H1 (cell line): ENCODE measurements around the gene SCNN1B. TPM values are rescaled to one million over a fixed set of nuclear protein-coding genes. Genes with fewer than 3 reads are reported as not detected.

Experiments
- CTCF ChIA-PET: fragments of 300-600 bp; sonication (Branson Sonifier 250); formaldehyde crosslinking; loops from one replicate; lab custom pipeline; 2021; ENCODE audit not compliant: partially characterized antibody; lab: Charles Lee
- POLR2A ChIA-PET: fragments of 300-600 bp; sonication (Branson Sonifier 250); formaldehyde crosslinking; loops from one replicate; lab custom pipeline; 2021; ENCODE audit warnings: inconsistent platforms; ENCODE audit not compliant: partially characterized antibody; lab: Charles Lee
- DNase-seq, 2 experiments: peaks; one replicate each; pipeline versions ENCODE4 v3.0.0 to v3.0.0-alpha.2; 2010 to 2022; ENCODE audit warnings: low spot score in 2 of 2, low read depth in 1 of 2, mixed read lengths in 1 of 2
- FAIRE-seq: peaks from 2 replicates; lab custom pipeline; 2011; peaks lifted over from hg19 to GRCh38; lab: Jason Lieb, UNC
- H2AFZ ChIP-seq: 2 replicates; pipeline ENCODE4 v1.8.1; 2012; ENCODE audit warnings: low read length, inconsistent platforms
- H2AK5ac ChIP-seq: 2 replicates; pipeline ENCODE4 v1.6.1; 2013; ENCODE audit warnings: low read depth, low read length
- H2BK120ac ChIP-seq: replicated peaks from 2 replicates; pipeline ENCODE3; 2013; ENCODE audit warnings: low read depth, low read length, inconsistent platforms
- H2BK12ac ChIP-seq: 2 replicates; pipeline ENCODE4 v1.6.1; 2013; ENCODE audit warnings: low read depth, low read length
- H2BK15ac ChIP-seq: 2 replicates; pipeline ENCODE4 v1.6.1; 2013; ENCODE audit warnings: low read length
- H2BK20ac ChIP-seq: 2 replicates; pipeline ENCODE4 v1.6.1; 2013; ENCODE audit warnings: low read length
- H2BK5ac ChIP-seq: 2 replicates; pipeline ENCODE4 v1.6.1; 2013; ENCODE audit warnings: low read depth, low read length
- H3K14ac ChIP-seq: 2 replicates; pipeline ENCODE4 v1.6.1; 2013; ENCODE audit warnings: inconsistent platforms; ENCODE audit not compliant: insufficient read length
- H3K18ac ChIP-seq: 2 replicates; pipeline ENCODE4 v1.6.1; 2013; ENCODE audit warnings: low read length; ENCODE audit errors: extremely low read depth
- H3K23ac ChIP-seq: 2 replicates; pipeline ENCODE4 v1.6.1; 2013; ENCODE audit warnings: inconsistent platforms; ENCODE audit not compliant: insufficient read length
- H3K23me2 ChIP-seq: 2 replicates; pipeline ENCODE4 v1.6.1; 2013; ENCODE audit warnings: low read depth, low read length
- H3K27ac ChIP-seq: 2 replicates; pipeline ENCODE4 v1.6.1; 2011; ENCODE audit warnings: low read depth, low read length, inconsistent platforms
- H3K27me3 ChIP-seq, 4 experiments: replicated peaks in 1 of 4; 1 replicate in 1 of 4; 2 replicates in 3 of 4; pipeline versions ENCODE4 v1.6.1 to v1.8.1; 2011 to 2013; ENCODE audit warnings: low read length in 3 of 4, mild to moderate bottlenecking in 3 of 4, inconsistent platforms in 2 of 4, mixed read lengths in 2 of 4, moderate library complexity in 1 of 4; ENCODE audit not compliant: control insufficient read depth in 3 of 4, insufficient read depth in 3 of 4; ENCODE audit errors: extremely low read depth in 1 of 4
- H3K36me3 ChIP-seq, 4 experiments: 2 replicates each; pipeline versions ENCODE4 v1.6.1 to v1.8.1; 2011 to 2013; ENCODE audit warnings: mild to moderate bottlenecking in 4 of 4, low read length in 3 of 4, moderate library complexity in 2 of 4, control low read depth in 1 of 4, inconsistent platforms in 1 of 4; ENCODE audit not compliant: insufficient read depth in 4 of 4, control insufficient read depth in 2 of 4
- H3K4ac ChIP-seq: replicated peaks from 2 replicates; pipeline ENCODE3; 2013; ENCODE audit warnings: low read length, low read depth, mixed read lengths, inconsistent platforms; ENCODE audit not compliant: insufficient read length
- H3K4me1 ChIP-seq, 4 experiments: replicated peaks in 1 of 4; 1 replicate in 1 of 4; 2 replicates in 3 of 4; pipeline versions ENCODE4 v1.6.1 to v1.8.1; 2011 to 2013; ENCODE audit warnings: low read length in 3 of 4, inconsistent platforms in 2 of 4, mixed read lengths in 1 of 4; ENCODE audit not compliant: insufficient read depth in 4 of 4, control insufficient read depth in 3 of 4
- H3K4me2 ChIP-seq, 2 experiments: 2 replicates each; pipeline versions ENCODE4 v1.6.1 to v1.8.1; 2011 to 2013; ENCODE audit warnings: low read depth in 2 of 2, low read length in 2 of 2, control low read depth in 1 of 2, inconsistent platforms in 1 of 2, mild to moderate bottlenecking in 1 of 2; ENCODE audit not compliant: insufficient read depth in 1 of 2
- H3K4me3 ChIP-seq, 4 experiments: fragments of 200-600, 300-600 bp in 1 of 4; sonication (generic), shearing (Covaris generic), sonication (Bioruptor Twin) in 1 of 4; 2 replicates each; pipeline versions ENCODE4 v1.5.1 to v1.8.1; 2011 to 2016; ENCODE audit warnings: low read length in 4 of 4, low read depth in 3 of 4, control low read depth in 2 of 4, inconsistent platforms in 2 of 4, mild to moderate bottlenecking in 2 of 4, mixed read lengths in 1 of 4, moderate library complexity in 1 of 4; ENCODE audit not compliant: insufficient read depth in 2 of 4; ENCODE audit errors: extremely low read depth in 1 of 4
- H3K56ac ChIP-seq: replicated peaks from 2 replicates; pipeline ENCODE3; 2013; ENCODE audit warnings: low read depth, mild to moderate bottlenecking, mixed read lengths, low read length, inconsistent platforms; ENCODE audit not compliant: insufficient read length
- H3K79me1 ChIP-seq: 2 replicates; pipeline ENCODE4 v1.6.1; 2013; ENCODE audit warnings: low read depth, low read length, control low read depth
- H3K79me2 ChIP-seq, 2 experiments: 2 replicates each; pipeline versions ENCODE4 v1.6.1 to v1.8.1; 2012 to 2013; ENCODE audit warnings: low read length in 2 of 2, mild to moderate bottlenecking in 2 of 2, inconsistent platforms in 1 of 2; ENCODE audit not compliant: insufficient read depth in 2 of 2, control insufficient read depth in 1 of 2
- H3K9ac ChIP-seq, 4 experiments: replicated peaks in 1 of 4; 1 replicate in 1 of 4; 2 replicates in 3 of 4; pipeline versions ENCODE4 v1.6.1 to v1.8.1; 2011 to 2013; ENCODE audit warnings: low read depth in 3 of 4, low read length in 3 of 4, control low read depth in 2 of 4, mild to moderate bottlenecking in 2 of 4, moderate library complexity in 2 of 4, inconsistent platforms in 1 of 4; ENCODE audit errors: extremely low read depth in 1 of 4
- H3K9me3 ChIP-seq, 2 experiments: 2 replicates each; pipeline versions ENCODE4 v1.6.1 to v1.8.1; 2012 to 2013; ENCODE audit warnings: mild to moderate bottlenecking in 2 of 2, moderate library complexity in 2 of 2, control low read depth in 1 of 2, inconsistent platforms in 1 of 2, low read depth in 1 of 2, low read length in 1 of 2, mixed read lengths in 1 of 2; ENCODE audit not compliant: insufficient read depth in 2 of 2
- H4K20me1 ChIP-seq, 2 experiments: replicated peaks in 1 of 2; 2 replicates each; pipeline versions ENCODE3 to v1.8.1; 2011 to 2013; ENCODE audit warnings: inconsistent platforms in 2 of 2, low read length in 2 of 2, mild to moderate bottlenecking in 1 of 2; ENCODE audit not compliant: insufficient read depth in 2 of 2, control insufficient read depth in 1 of 2
- H4K5ac ChIP-seq: 2 replicates; pipeline ENCODE4 v1.6.1; 2013; ENCODE audit warnings: low read length, low read depth, mixed read lengths, inconsistent platforms; ENCODE audit not compliant: insufficient read length
- H4K8ac ChIP-seq: 2 replicates; pipeline ENCODE4 v1.8.0; 2013; ENCODE audit warnings: mild to moderate bottlenecking, moderate library complexity, low read length, inconsistent platforms; ENCODE audit not compliant: insufficient read depth; ENCODE audit errors: extremely low read depth
- H4K91ac ChIP-seq: replicated peaks from 2 replicates; pipeline ENCODE3; 2013; ENCODE audit warnings: low read length, mixed read lengths, inconsistent platforms; ENCODE audit not compliant: insufficient read length
- KDM5A ChIP-seq: fragments of 200-600 bp; IDR thresholded peaks from 2 replicates; pipeline ENCODE4 v1.7.1; 2012; ENCODE audit warnings: mild to moderate bottlenecking, low read length, inconsistent platforms, mixed read lengths
- WGBS, 2 experiments: shearing (Covaris generic) in 1 of 2; methylation state at CpG; one replicate each; pipeline versions ENCODE4 v1.1.6 to v1.1.7; 2013 to 2015; ENCODE audit warnings: low lambda C conversion rate in 2 of 2, mixed read lengths in 2 of 2, inconsistent platforms in 1 of 2, low coverage in 1 of 2, missing lambda C conversion rate in 1 of 2; ENCODE audit not compliant: insufficient replicate concordance in 2 of 2, insufficient coverage in 1 of 2, insufficient read length in 1 of 2; ENCODE audit errors: extremely low coverage in 1 of 2, missing lambda C conversion rate in 1 of 2; 5-methylcytosine and 5-hydroxymethylcytosine counted together
- polyA plus RNA-seq, 7 experiments: library from polyadenylated mRNA; depleted of rRNA in 3 of 7; stranded (reverse) in 5 of 7; unstranded in 2 of 7; fragments of >200 nt in 5 of 7; fragments of 200-250 nt in 2 of 7; gene quantifications; 1 replicate in 5 of 7; 2 replicates in 1 of 7; 4 replicates in 1 of 7; pipeline versions ENCODE4 v1.2.1 to v1.2.3, GENCODE V29; 2011 to 2013; ENCODE audit warnings: missing spikeins in 2 of 7, mixed read lengths in 2 of 7
- total RNA-seq: library from RNA; stranded (reverse); fragmentation: NEBNext Ultra II Directional; extraction: Animal tissue kit (Norgen Biotek cat#: 25700); gene quantifications from 2 replicates; pipeline ENCODE4 v1.2.1, GENCODE V29; 2021

The SCNN1B gene
- total and polyA plus RNA-seq, 2 of the 8 experiments (the other 6 are each of a cell fraction or from before 2014, with no cell fraction given) = 0.20 to 0.95 TPM

DNA sequence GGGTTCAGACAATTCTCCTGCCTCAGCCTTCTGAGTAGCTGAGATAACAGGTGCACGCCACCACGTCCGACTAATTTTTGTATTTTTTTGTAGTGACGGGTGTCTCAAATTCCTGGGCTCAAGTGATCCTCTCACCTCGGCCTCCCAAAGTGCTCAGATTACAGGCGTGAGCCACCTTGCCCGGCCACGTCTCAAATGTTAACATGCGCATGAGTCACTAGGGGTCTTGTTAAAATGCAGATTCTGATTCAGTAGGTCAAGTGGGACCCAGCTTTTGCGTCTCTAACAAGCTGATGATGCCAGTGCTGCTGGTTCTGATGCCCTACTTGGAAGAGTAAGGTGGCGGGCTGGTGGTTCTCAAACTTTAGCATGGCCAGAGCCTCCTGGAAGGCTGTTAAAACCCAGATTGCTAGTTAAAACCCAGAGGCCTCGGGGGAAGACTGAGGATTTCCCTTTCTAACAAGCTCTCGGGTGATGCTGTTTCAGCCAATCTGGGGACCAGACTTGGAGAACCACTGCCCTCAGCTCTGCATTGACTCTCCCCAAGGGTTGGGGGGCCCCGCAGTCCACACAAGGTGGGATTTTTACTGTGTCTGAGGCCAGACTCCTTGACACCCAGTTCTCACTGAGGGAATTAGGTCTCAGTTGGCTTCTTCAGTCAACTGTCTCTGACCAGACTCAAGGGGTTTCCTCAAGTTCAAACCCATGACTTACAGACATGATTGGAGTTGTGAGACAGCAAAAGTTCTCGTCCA lies 17.9 kb downstream of the SCNN1B start:
- FAIRE-seq = no peak
- no peak overlapping the region for H3K27ac ChIP-seq
- CTCF ChIA-PET = interaction anchor here (0.9 to 2.2 kb wide), 6 partner anchors 15 to 114 kb away, joined by 3 to 14 read pairs (median 4); no protein-coding TSS in a partner anchor
- TF ChIP-seq KDM5A = no peak

More for the DNA sequence above, 17.9 kb downstream of the SCNN1B start:
- H2BK5ac ChIP-seq = no peak overlapping the region
- no peak overlapping the region for H3K4ac ChIP-seq
- H4K5ac ChIP-seq = no peak overlapping the region
- H2AFZ ChIP-seq = no peak overlapping the region
- H3K4me2 ChIP-seq = no peak overlapping the region
- no peak overlapping the region for H2AK5ac ChIP-seq
- no peak overlapping the region for H3K9ac ChIP-seq
- H2BK12ac ChIP-seq = no peak overlapping the region
- H3K27me3 ChIP-seq = no peaks in the 10 kb centered on the region
- POLR2A ChIA-PET = interaction anchor here (0.9 to 1.4 kb wide), 2 partner anchors 18 to 24 kb away, joined by 3 read pairs; partner anchors contain the start of gene SCNN1B
- no peak overlapping the region for H3K56ac ChIP-seq
- H2BK120ac ChIP-seq = no peak overlapping the region
- no peak overlapping the region for H2BK20ac ChIP-seq
- H3K14ac ChIP-seq = no peak overlapping the region
- no peaks in the 10 kb centered on the region for H3K36me3 ChIP-seq
- no peaks in the 10 kb centered on the region for H3K79me1 ChIP-seq
- no peak overlapping the region for H4K91ac ChIP-seq
- no peak overlapping the region for H4K8ac ChIP-seq
- DNase-seq = no peak
- peaks cover 0 to 8% of the 10 kb centered on the region in 2 experiments for H4K20me1 ChIP-seq
- H3K18ac ChIP-seq = no peak overlapping the region
- no peaks in the 10 kb centered on the region; a peak in 1 of 4 replicates for H3K9me3 ChIP-seq
- no peak overlapping the region for H2BK15ac ChIP-seq
- no peaks in the 10 kb centered on the region for H3K4me1 ChIP-seq
- H3K23ac ChIP-seq = no peak overlapping the region
- H3K23me2 ChIP-seq = peaks cover 12% of the 10 kb centered on the region; the same call in 1 of the 2 replicates
- no peak overlapping the region for H3K4me3 ChIP-seq
- 75% methylated on average over 15 of the region's 15 CpGs; no CpG with 5 or more reads in 1 of the 2 experiments for WGBS, 2 experiments
- H3K79me2 ChIP-seq = no peaks in the 10 kb centered on the region
